HCT116 (cell line): Measurements from ENCODE around the gene CAMK1D.

Experiments
- CTCF ChIP-seq, 3 experiments: fragments of 200-600 bp in 1 of 3; sonication (generic) in 1 of 3; IDR thresholded peaks in 2 of 3; conservative IDR thresholded peaks in 1 of 3; 2 replicates each; pipeline ENCODE4 v1.5.1; 2012 to 2017; ENCODE audit warnings: low read depth in 2 of 3, low read length in 2 of 3, antibody characterized with exemption in 1 of 3, borderline replicate concordance in 1 of 3, control low read depth in 1 of 3, mild to moderate bottlenecking in 1 of 3, mixed read lengths in 1 of 3, mixed run types in 1 of 3, moderate library complexity in 1 of 3; ENCODE audit not compliant: insufficient read depth in 1 of 3
- MAX ChIP-seq: IDR thresholded peaks from 2 replicates; pipeline ENCODE4 v1.6.1; 2012
- POLR2A ChIP-seq: IDR thresholded peaks from 2 replicates; pipeline ENCODE4 v1.7.0; 2011; ENCODE audit warnings: borderline replicate concordance; ENCODE audit not compliant: insufficient read depth, insufficient read length; ENCODE audit errors: extremely low read depth
- SRF ChIP-seq: IDR thresholded peaks from 2 replicates; pipeline ENCODE4 v1.6.1; 2012; ENCODE audit warnings: low read depth
- TCF7L2 ChIP-seq: IDR thresholded peaks from 2 replicates; pipeline ENCODE4 v1.7.0; 2011; ENCODE audit warnings: borderline replicate concordance, inconsistent platforms; ENCODE audit not compliant: insufficient read depth, insufficient read length; ENCODE audit errors: extremely low read depth
- ZBTB33 ChIP-seq: IDR thresholded peaks from 2 replicates; pipeline ENCODE4 v1.6.1; 2011; ENCODE audit warnings: mild to moderate bottlenecking, low read length, moderate library complexity; ENCODE audit not compliant: insufficient replicate concordance; ENCODE audit errors: extremely low read depth

GRCh38 chr10:12414278-12414989 lies 65.1 kb downstream of the CAMK1D start:
- TF ChIP-seq CTCF (IDR thresholded peaks at IDR 0.05 in 2 of 3, conservative IDR thresholded peaks at IDR 0.05 in 1 of 3; ENCODE audit: borderline replicate concordance in 1 of 3, insufficient read depth in 1 of 3, low read depth in 2 of 3, low read length in 2 of 3), result no peak
- no peak for TF ChIP-seq TCF7L2
- TF ChIP-seq POLR2A, result no peak
- TF ChIP-seq MAX, result no peak
- TF ChIP-seq ZBTB33, result no peak
- TF ChIP-seq SRF, result no peak
